K562 (cell line): ENCODE data around the gene CRADD. TPM values are rescaled to one million over a fixed set of nuclear protein-coding genes. Genes with fewer than 3 reads are reported as not detected.

ENCODE experiments used
- ATAC-seq: fragments of 200-7000 bp; cut with Tn5 transposase; 3 replicates; pipeline ENCODE4 v1.9.1; 2020; ENCODE audit warnings: moderate library complexity
- BruUV-seq: library from RNA; stranded (reverse); fragments of 400-500 nt; replicated peaks from 2 replicates; lab custom pipeline; 2021; lab: Mats Ljungman, UMichigan
- CTCF ChIA-PET: fragments of 300-600 bp; formaldehyde crosslinking; extraction: SDS; loops from one replicate; lab custom pipeline; 2021; ENCODE audit warnings: low intra/inter-chr PET ratio; lab: Yijun Ruan, JAX
- POLR2A ChIA-PET: fragments of 300-600, 350-650 bp; sonication (Branson Sonifier 250); formaldehyde crosslinking; extraction: SDS; loops from one replicate; lab custom pipeline; 2021; ENCODE audit warnings: antibody characterized with exemption, inconsistent platforms; lab: Yijun Ruan, JAX
- DNase-seq, 4 experiments: peaks; one replicate each; pipeline versions ENCODE4 v3.0.0 to v3.0.0-alpha.2; 2011 to 2018; ENCODE audit warnings: low spot score in 3 of 4, mixed read lengths in 3 of 4; ENCODE audit errors: extremely low read depth in 1 of 4
- FAIRE-seq: peaks from 2 replicates; lab custom pipeline; 2011; peaks lifted over from hg19 to GRCh38; lab: Jason Lieb, UNC
- H2AFZ ChIP-seq: 2 replicates; pipeline ENCODE4 v1.6.0; 2011; ENCODE audit warnings: low read depth, low read length, control low read depth, inconsistent platforms
- H3K27ac ChIP-seq: fragments of 200-600 bp; 3 replicates; pipeline ENCODE4 v1.8.0; 2011; ENCODE audit warnings: low read depth, mild to moderate bottlenecking, control low read depth, inconsistent platforms, low read length, moderate library complexity, mixed read lengths; ENCODE audit errors: extremely low read depth
- H3K27me3 ChIP-seq, 2 experiments: fragments of 300-600 bp in 1 of 2; 2 replicates in 1 of 2; 3 replicates in 1 of 2; pipeline versions ENCODE4 v1.6.0 to v1.8.0; 2011; ENCODE audit warnings: inconsistent platforms in 2 of 2, low read length in 2 of 2, mild to moderate bottlenecking in 1 of 2, mixed read lengths in 1 of 2, moderate library complexity in 1 of 2; ENCODE audit not compliant: control insufficient read depth in 2 of 2, insufficient read depth in 2 of 2
- H3K36me3 ChIP-seq: fragments of 300-600 bp; 3 replicates; pipeline ENCODE4 v1.8.0; 2011; ENCODE audit warnings: mild to moderate bottlenecking, low read length, inconsistent platforms; ENCODE audit not compliant: control insufficient read depth, insufficient read depth
- H3K4me1 ChIP-seq, 2 experiments: fragments of 200-600 bp in 1 of 2; replicated peaks in 1 of 2; 2 replicates in 1 of 2; 3 replicates in 1 of 2; pipeline versions ENCODE4 v1.5.1 to v1.8.0; 2011; ENCODE audit warnings: inconsistent platforms in 2 of 2, low read length in 2 of 2, mild to moderate bottlenecking in 1 of 2, mixed read lengths in 1 of 2, moderate library complexity in 1 of 2; ENCODE audit not compliant: control insufficient read depth in 2 of 2, insufficient read depth in 2 of 2
- H3K4me2 ChIP-seq: 2 replicates; pipeline ENCODE4 v1.6.1; 2011; ENCODE audit warnings: low read length, control low read depth, inconsistent platforms, mixed read lengths; ENCODE audit not compliant: insufficient read depth
- H3K4me3 ChIP-seq: fragments of 200-600 bp; sonication (generic), shearing (Covaris generic); 2 replicates; pipeline ENCODE4 v1.5.1; 2016; ENCODE audit warnings: control low read depth, inconsistent platforms
- H3K79me2 ChIP-seq: fragments of 200-600 bp; 3 replicates; pipeline ENCODE4 v1.8.0; 2011; ENCODE audit warnings: low read length, inconsistent platforms; ENCODE audit not compliant: control insufficient read depth, insufficient read depth
- H3K9ac ChIP-seq, 2 experiments: 2 replicates each; pipeline versions ENCODE4 v1.6.0 to v1.6.1; 2011; ENCODE audit warnings: low read depth in 2 of 2, low read length in 2 of 2, control low read depth in 1 of 2, inconsistent platforms in 1 of 2, mild to moderate bottlenecking in 1 of 2, mixed read lengths in 1 of 2; ENCODE audit not compliant: insufficient read depth in 1 of 2
- H3K9me1 ChIP-seq: one replicate; pipeline ENCODE4 v1.6.0; 2011; ENCODE audit warnings: inconsistent platforms, mild to moderate bottlenecking, low read length, moderate library complexity; ENCODE audit not compliant: control insufficient read depth, insufficient read depth
- H3K9me3 ChIP-seq: replicated peaks from 2 replicates; pipeline ENCODE4 v1.5.1; 2011; ENCODE audit warnings: low read depth, low read length, inconsistent platforms; ENCODE audit not compliant: control insufficient read depth, insufficient read depth
- H4K20me1 ChIP-seq: replicated peaks from 2 replicates; pipeline ENCODE4 v1.6.1; 2011; ENCODE audit warnings: low read length, inconsistent platforms, mixed read lengths; ENCODE audit not compliant: control insufficient read depth, insufficient read depth
- BDP1 ChIP-seq: IDR thresholded peaks from 3 replicates; pipeline ENCODE4 v1.6.1; 2011; ENCODE audit not compliant: insufficient read length, insufficient read depth
- IRF2 ChIP-seq: sonication (generic); formaldehyde crosslinking; IDR thresholded peaks from 2 replicates; pipeline ENCODE4 v1.8.1; 2022; ENCODE audit warnings: mild to moderate bottlenecking, missing genetic modification reagents
- NFRKB ChIP-seq: fragments of 450-650 bp; IDR thresholded peaks from 2 replicates; pipeline ENCODE4 v1.6.1; 2016; ENCODE audit warnings: low read depth
- SRSF7 ChIP-seq: fragments of 200-400 bp; formaldehyde crosslinking; optimal IDR thresholded peaks from 2 replicates; pipeline ENCODE3; 2017; ENCODE audit warnings: mild to moderate bottlenecking, low read depth, low read length
- WGBS: fragments of 100-300 bp; shearing (Covaris generic); methylation state at CpG from one replicate; pipeline ENCODE4 v1.1.6; 2016; ENCODE audit warnings: low coverage, mixed read lengths; ENCODE audit not compliant: insufficient coverage; ENCODE audit errors: missing lambda C conversion rate; 5-methylcytosine and 5-hydroxymethylcytosine counted together
- in situ Hi-C: fragments of 300-500 bp; cut with MboI; formaldehyde crosslinking; loops from 4 replicates; pipeline ENCODE4 v1.15.0; 2018; ENCODE audit warnings: inconsistent platforms, mixed read lengths
- intact Hi-C: fragments of 100-400 bp; cut with micrococcal nuclease; formaldehyde crosslinking; loops from 2 replicates; pipeline ENCODE4 v1.14.2; 2022
- polyA plus RNA-seq, 8 experiments: library from polyadenylated mRNA; depleted of rRNA in 4 of 8; stranded (reverse) in 5 of 8; unstranded in 3 of 8; fragments of >200 nt; fragmentation: Nextera tagmentation in 2 of 8; fragmentation: Illumina TruSeq in 1 of 8; extraction: Ambion mirVana in 2 of 8; extraction: Trizol in 1 of 8; gene quantifications; 2 replicates each; pipeline versions ENCODE4 v1.2.1 to v1.2.3, GENCODE V29; 2011 to 2014; ENCODE audit warnings: inconsistent platforms in 1 of 8, missing spikeins in 1 of 8
- total RNA-seq, 7 experiments: library from RNA; depleted of rRNA in 6 of 7; stranded (reverse); fragments of >200 nt in 6 of 7; fragmentation: Illumina TruSeq in 2 of 7; extraction: Trizol in 2 of 7; gene quantifications; 2 replicates each; pipeline versions ENCODE4 v1.2.1 to v1.2.3, GENCODE V29; 2011 to 2021; ENCODE audit warnings: low replicate concordance in 1 of 7
- TF ChIP-seq, protein P1 (sequence below): sonication (generic); formaldehyde crosslinking; IDR thresholded peaks from 2 replicates; pipeline ENCODE4 v1.8.0; 2022; ENCODE audit warnings: missing genetic modification reagents, mild to moderate bottlenecking, borderline replicate concordance

CRADD gene
- total and polyA plus RNA-seq, 9 of the 15 experiments (the other 6 are each of a cell fraction or from before 2014, with no cell fraction given), result 20.5 to 41.1 (median 25.9) TPM

DNA sequence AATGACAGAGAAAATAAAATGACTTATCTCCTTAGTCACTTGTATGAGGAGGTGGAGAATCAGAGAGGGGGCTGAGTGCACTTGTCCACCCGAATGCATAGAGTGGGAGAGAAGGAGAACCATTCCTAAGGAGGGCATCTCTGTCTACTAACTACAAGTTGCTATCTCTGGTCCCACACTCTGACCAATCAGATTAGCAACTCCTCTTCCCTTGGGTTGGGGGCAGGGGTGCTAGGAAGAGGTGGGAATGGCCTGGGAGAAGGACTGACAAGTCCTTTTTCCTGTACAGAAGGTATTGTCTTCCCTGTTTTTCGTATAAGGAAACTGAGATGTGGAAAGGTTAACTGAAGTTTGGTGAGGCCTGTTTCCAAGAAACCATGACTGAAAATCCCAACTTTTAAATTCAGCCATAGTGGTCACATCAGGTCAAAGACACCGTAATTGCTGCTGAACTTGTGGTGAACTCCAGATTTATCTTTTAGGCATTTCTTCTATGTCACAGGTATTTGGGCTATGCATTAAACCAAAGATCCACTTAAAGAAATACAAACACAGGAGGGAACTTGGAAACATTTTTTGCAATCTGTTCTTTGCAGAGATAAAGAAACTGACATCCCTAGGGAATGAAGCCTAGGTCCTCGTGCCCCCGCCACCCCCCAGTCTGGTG, 207.8 kb downstream of the CRADD start:
- ChIA-PET POLR2A (no interaction called here), CTCF (no interaction called here)
- Histone ChIP-seq H2AFZ (no peak overlapping the region), H3K79me2 (no peaks in the 10 kb centered on the region), H3K4me3 (no peak overlapping the region), H3K4me1 (peaks cover 0 to 23% of the 10 kb centered on the region in 2 experiments; a peak in 3 of 5 replicates), H3K9me3 (no peaks in the 10 kb centered on the region), H4K20me1 (no peaks in the 10 kb centered on the region), H3K9me1 (no peaks in the 10 kb centered on the region), H3K27me3 (no peaks in the 10 kb centered on the region), H3K4me2 (no peak overlapping the region), H3K27ac (no peak overlapping the region), H3K9ac (peak overlapping the region in 1 of 2 experiments; percentile 38; a peak in 1 of 4 replicates), H3K36me3 (no peaks in the 10 kb centered on the region)
- FAIRE-seq (no peak), DNase-seq (no peak), ATAC-seq (no peak)
- 37% methylated on average over 5 of the region's 5 CpGs for WGBS
- in situ Hi-C loops (no loop called here), intact Hi-C loops (no loop called here)
- BruUV-seq, result no TSS peak
- TF ChIP-seq IRF2 (CRISPR knock-in tag) (no peak), NFRKB (no peak), BDP1 (no peak), SRSF7 (no peak)
- TF ChIP-seq, protein P1, sequence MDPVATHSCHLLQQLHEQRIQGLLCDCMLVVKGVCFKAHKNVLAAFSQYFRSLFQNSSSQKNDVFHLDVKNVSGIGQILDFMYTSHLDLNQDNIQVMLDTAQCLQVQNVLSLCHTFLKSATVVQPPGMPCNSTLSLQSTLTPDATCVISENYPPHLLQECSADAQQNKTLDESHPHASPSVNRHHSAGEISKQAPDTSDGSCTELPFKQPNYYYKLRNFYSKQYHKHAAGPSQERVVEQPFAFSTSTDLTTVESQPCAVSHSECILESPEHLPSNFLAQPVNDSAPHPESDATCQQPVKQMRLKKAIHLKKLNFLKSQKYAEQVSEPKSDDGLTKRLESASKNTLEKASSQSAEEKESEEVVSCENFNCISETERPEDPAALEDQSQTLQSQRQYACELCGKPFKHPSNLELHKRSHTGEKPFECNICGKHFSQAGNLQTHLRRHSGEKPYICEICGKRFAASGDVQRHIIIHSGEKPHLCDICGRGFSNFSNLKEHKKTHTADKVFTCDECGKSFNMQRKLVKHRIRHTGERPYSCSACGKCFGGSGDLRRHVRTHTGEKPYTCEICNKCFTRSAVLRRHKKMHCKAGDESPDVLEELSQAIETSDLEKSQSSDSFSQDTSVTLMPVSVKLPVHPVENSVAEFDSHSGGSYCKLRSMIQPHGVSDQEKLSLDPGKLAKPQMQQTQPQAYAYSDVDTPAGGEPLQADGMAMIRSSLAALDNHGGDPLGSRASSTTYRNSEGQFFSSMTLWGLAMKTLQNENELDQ (CRISPR knock-in tag), result no peak
